SK-N-SH treated with all-trans-retinoic acid at 6 μM for 48 hours (cell line): ENCODE measurements around the gene CFAP74.

Experiments used
- ATAC-seq: fragments of 200-7000 bp; cut with Tn5 transposase; 3 replicates; pipeline ENCODE4 v1.9.1; 2020; ENCODE audit warnings: mild to moderate bottlenecking, moderate library complexity
- BACH2 ChIP-seq: fragments of 250-450 bp; sonication (Bioruptor Pico); IDR thresholded peaks from 2 replicates; pipeline ENCODE4 v1.9.0; 2021; ENCODE audit warnings: mild to moderate bottlenecking, borderline replicate concordance
- CREB5 ChIP-seq: fragments of 250-450 bp; sonication (Bioruptor Pico); IDR thresholded peaks from 2 replicates; pipeline ENCODE4 v1.5.1; 2020; ENCODE audit warnings: low read depth, mild to moderate bottlenecking, moderate library complexity
- CSDC2 ChIP-seq: fragments of 250-450 bp; sonication (Bioruptor Pico); IDR thresholded peaks from 2 replicates; pipeline ENCODE4 v1.5.0; 2020; ENCODE audit warnings: mild to moderate bottlenecking, moderate library complexity
- ESRRG ChIP-seq: fragments of 250-450 bp; sonication (Bioruptor Pico); IDR thresholded peaks from 2 replicates; pipeline ENCODE4 v1.6.1; 2021; ENCODE audit warnings: mild to moderate bottlenecking
- ISL1 ChIP-seq: fragments of 250-450 bp; sonication (Bioruptor Pico); IDR thresholded peaks from 2 replicates; pipeline ENCODE4 v2.1.2; 2022; ENCODE audit warnings: mild to moderate bottlenecking, moderate library complexity
- OSR1 ChIP-seq: fragments of 250-450 bp; sonication (Bioruptor Pico); IDR thresholded peaks from 2 replicates; pipeline ENCODE4 v1.8.0; 2022; ENCODE audit warnings: moderate library complexity, mild to moderate bottlenecking, inconsistent platforms
- PATZ1 ChIP-seq: fragments of 250-450 bp; sonication (Bioruptor Pico); IDR thresholded peaks from 2 replicates; pipeline ENCODE4 v1.8.0; 2020; ENCODE audit warnings: mild to moderate bottlenecking, moderate library complexity, borderline replicate concordance
- POU6F1 ChIP-seq: fragments of 250-450 bp; sonication (Bioruptor Pico); IDR thresholded peaks from 2 replicates; pipeline ENCODE4 v1.8.0; 2021; ENCODE audit warnings: low read depth, mild to moderate bottlenecking, moderate library complexity, borderline replicate concordance
- PPARA ChIP-seq: fragments of 250-450 bp; sonication (Bioruptor Pico); IDR thresholded peaks from 2 replicates; pipeline ENCODE4 v1.5.0; 2020; ENCODE audit warnings: mild to moderate bottlenecking, borderline replicate concordance
- RARB ChIP-seq: fragments of 250-450 bp; sonication (Bioruptor Pico); IDR thresholded peaks from 2 replicates; pipeline ENCODE4 v1.8.0; 2021; ENCODE audit warnings: mild to moderate bottlenecking, moderate library complexity
- SNAI2 ChIP-seq: fragments of 250-450 bp; sonication (Bioruptor Pico); IDR thresholded peaks from 2 replicates; pipeline ENCODE4 v1.5.0; 2020; ENCODE audit warnings: mild to moderate bottlenecking, moderate library complexity
- TCF4 ChIP-seq: fragments of 250-450 bp; sonication (Bioruptor Pico); IDR thresholded peaks from 2 replicates; pipeline ENCODE4 v1.8.0; 2021; ENCODE audit warnings: mild to moderate bottlenecking, moderate library complexity, borderline replicate concordance
- TSHZ2 ChIP-seq: fragments of 250-450 bp; sonication (Bioruptor Pico); IDR thresholded peaks from 2 replicates; pipeline ENCODE4 v1.5.0; 2020; ENCODE audit warnings: mild to moderate bottlenecking, moderate library complexity
- ZC3H10 ChIP-seq: fragments of 250-450 bp; sonication (Bioruptor Pico); IDR thresholded peaks from 2 replicates; pipeline ENCODE4 v1.5.1; 2021; ENCODE audit warnings: mild to moderate bottlenecking, moderate library complexity
- ZFP30 ChIP-seq: fragments of 450-650 bp; formaldehyde crosslinking; IDR thresholded peaks from 2 replicates; pipeline ENCODE4 v1.5.0; 2022; ENCODE audit warnings: mild to moderate bottlenecking, moderate library complexity
- ZNF565 ChIP-seq: fragments of 450-650 bp; formaldehyde crosslinking; conservative IDR thresholded peaks from 2 replicates; pipeline ENCODE4 v1.5.0; 2020; ENCODE audit warnings: low read depth, mild to moderate bottlenecking, moderate library complexity
- ZNF70 ChIP-seq: fragments of 450-650 bp; formaldehyde crosslinking; IDR thresholded peaks from 2 replicates; pipeline ENCODE4 v1.5.0; 2020; ENCODE audit warnings: mild to moderate bottlenecking, moderate library complexity
- ZNF8 ChIP-seq: fragments of 450-650 bp; formaldehyde crosslinking; IDR thresholded peaks from 2 replicates; pipeline ENCODE4 v1.5.0; 2020; ENCODE audit warnings: mild to moderate bottlenecking, moderate library complexity

The CFAP74 gene

GRCh38 chr1:2052756-2053155 is 49.2 kb upstream of the CFAP74 start (continued):
- TF ChIP-seq TSHZ2 (CRISPR knock-in tag) (no peak), CSDC2 (CRISPR knock-in tag) (no peak)

- no peak for ATAC-seq
- TF ChIP-seq ESRRG (CRISPR knock-in tag) = no peak
- no peak for TF ChIP-seq TCF4
- TF ChIP-seq CREB5 (CRISPR knock-in tag) = no peak
- TF ChIP-seq SNAI2 (CRISPR knock-in tag) = no peak
- TF ChIP-seq RARB = no peak
- no peak for TF ChIP-seq ISL1 (CRISPR knock-in tag)
- TF ChIP-seq POU6F1 = no peak
- no peak for TF ChIP-seq OSR1 (CRISPR knock-in tag)
- no peak for TF ChIP-seq ZFP30 (CRISPR knock-in tag)
Measured at GRCh38 chr1:2052054-2052679, 48.6 kb upstream of the CFAP74 start.

GRCh38 chr1:2050793-2051682 is 47.5 kb upstream of the CFAP74 start:
- TF ChIP-seq SNAI2 (CRISPR knock-in tag) (no peak), POU6F1 (no peak), ZC3H10 (no peak), PPARA (CRISPR knock-in tag) (no peak), ZNF70 (CRISPR knock-in tag) (no peak), TSHZ2 (CRISPR knock-in tag) (no peak), RARB (no peak)
- ATAC-seq = no peak

- ATAC-seq = peak; percentile 7
- TF ChIP-seq BACH2 (CRISPR knock-in tag) (no peak), PPARA (CRISPR knock-in tag) (no peak), ZNF565 (CRISPR knock-in tag) (no peak), ZNF8 (CRISPR knock-in tag) (no peak), RARB (no peak), CSDC2 (CRISPR knock-in tag) (no peak), ZNF70 (CRISPR knock-in tag) (no peak), PATZ1 (CRISPR knock-in tag) (no peak), ZFP30 (CRISPR knock-in tag) (no peak)
Measured at GRCh38 chr1:2050461-2050792, 46.8 kb upstream of the CFAP74 start.
